Right forelimb (tissue), 1 donor: ENCODE results near the gene COX7B2.

Source experiments
- DNase-seq: peaks from one replicate; pipeline ENCODE4 v3.0.0-alpha.2; 2018

Gene COX7B2

GRCh38 chr4:46909078-46909477 lies at the start of gene COX7B2:
TSS of gene COX7B2 (minus strand) at chr4:46909245. CDS start at chr4:46735192, 174,053 bp downstream.
- DNase-seq, result no peak

GRCh38 chr4:46956451-46956850 lies 47.4 kb upstream of the COX7B2 start:
- DNase-seq, result no peak

GRCh38 chr4:46955601-46956000 lies 46.6 kb upstream of the COX7B2 start:
- DNase-seq, result no peak

GRCh38 chr4:46954643-46955042 lies 45.6 kb upstream of the COX7B2 start:
- DNase-seq, result no peak

- no peak for DNase-seq
These were observed 44.5 kb upstream of the COX7B2 start for GRCh38 chr4:46953564-46953963.

GRCh38 chr4:46952451-46952850 lies 43.4 kb upstream of the COX7B2 start:
- no peak for DNase-seq

GRCh38 chr4:46950826-46951225 lies 41.8 kb upstream of the COX7B2 start:
- no peak for DNase-seq

GRCh38 chr4:46949822-46950221 lies 40.8 kb upstream of the COX7B2 start:
- DNase-seq, result no peak

GRCh38 chr4:46947541-46947940 lies 38.5 kb upstream of the COX7B2 start:
- DNase-seq, result no peak

- no peak for DNase-seq
These were observed 38.0 kb upstream of the COX7B2 start for GRCh38 chr4:46946919-46947536.

- no peak for DNase-seq
These were observed 36.0 kb upstream of the COX7B2 start for GRCh38 chr4:46945062-46945461.

- DNase-seq, result no peak
These were observed 35.3 kb upstream of the COX7B2 start for GRCh38 chr4:46944345-46944744.

- DNase-seq, result no peak
These were observed 28.4 kb upstream of the COX7B2 start for GRCh38 chr4:46937493-46937892.

GRCh38 chr4:46934726-46935125 lies 25.7 kb upstream of the COX7B2 start:
- no peak for DNase-seq

GRCh38 chr4:46933686-46934085 lies 24.6 kb upstream of the COX7B2 start:
- DNase-seq, result no peak

GRCh38 chr4:46931981-46932380 lies 22.9 kb upstream of the COX7B2 start:
- DNase-seq, result no peak

GRCh38 chr4:46930891-46931290 lies 21.8 kb upstream of the COX7B2 start:
- DNase-seq, result no peak

- DNase-seq, result no peak
These were observed 18.2 kb upstream of the COX7B2 start for GRCh38 chr4:46927201-46927600.

- DNase-seq, result no peak
These were observed 15.9 kb upstream of the COX7B2 start for GRCh38 chr4:46924789-46925529.

GRCh38 chr4:46922205-46922604 lies 13.2 kb upstream of the COX7B2 start:
- DNase-seq, result no peak

- no peak for DNase-seq
These were observed 897 bp downstream of the COX7B2 start for GRCh38 chr4:46908148-46908547.

GRCh38 chr4:46900082-46900481 lies 9.0 kb downstream of the COX7B2 start:
- DNase-seq, result no peak

- DNase-seq, result no peak
These were observed 14.2 kb downstream of the COX7B2 start for GRCh38 chr4:46894826-46895225.

- DNase-seq, result no peak
These were observed 19.0 kb downstream of the COX7B2 start for GRCh38 chr4:46890056-46890455.

GRCh38 chr4:46889410-46889809 lies 19.6 kb downstream of the COX7B2 start:
- DNase-seq, result no peak
